GM18526 (cell line): Measurements from ENCODE around the gene MPPE1.

ENCODE experiments used
- POLR2A ChIP-seq: IDR thresholded peaks from 3 replicates; pipeline ENCODE4 v1.6.1; 2011; ENCODE audit not compliant: insufficient read length; ENCODE audit errors: extremely low read depth

Gene MPPE1

GRCh38 chr18:11891737-11892136 is 16.4 kb downstream of the MPPE1 start:
- TF ChIP-seq POLR2A = no peak

- no peak for TF ChIP-seq POLR2A
Observed at GRCh38 chr18:11889284-11889683, 18.8 kb downstream of the MPPE1 start.

- no peak for TF ChIP-seq POLR2A
Observed at GRCh38 chr18:11888726-11889125, 19.4 kb downstream of the MPPE1 start.

- TF ChIP-seq POLR2A = no peak
Observed at GRCh38 chr18:11887328-11888128, 20.6 kb downstream of the MPPE1 start.

- no peak for TF ChIP-seq POLR2A
Observed at GRCh38 chr18:11886577-11887110, 21.5 kb downstream of the MPPE1 start.

- no peak for TF ChIP-seq POLR2A
Observed at GRCh38 chr18:11885278-11885947, 22.7 kb downstream of the MPPE1 start.

- TF ChIP-seq POLR2A = no peak
Observed at GRCh38 chr18:11884396-11885030, 23.6 kb downstream of the MPPE1 start.

- TF ChIP-seq POLR2A = no peak
Observed at GRCh38 chr18:11883153-11883552, 25.0 kb downstream of the MPPE1 start.

- TF ChIP-seq POLR2A = no peak
Observed at GRCh38 chr18:11882636-11883035, 25.5 kb downstream of the MPPE1 start.

- no peak for TF ChIP-seq POLR2A
Observed at GRCh38 chr18:11880586-11881304, 27.4 kb downstream of the MPPE1 start.

GRCh38 chr18:11877497-11878135 is 30.5 kb downstream of the MPPE1 start:
- TF ChIP-seq POLR2A = no peak

GRCh38 chr18:11874676-11875075 is 33.4 kb downstream of the MPPE1 start:
- no peak for TF ChIP-seq POLR2A

GRCh38 chr18:11873670-11874340 is 34.3 kb downstream of the MPPE1 start:
- no peak for TF ChIP-seq POLR2A

GRCh38 chr18:11872479-11873136 is 35.5 kb downstream of the MPPE1 start:
- TF ChIP-seq POLR2A = no peak

GRCh38 chr18:11871501-11871900 is 36.6 kb downstream of the MPPE1 start:
- TF ChIP-seq POLR2A = no peak
